ENCODE data around the gene OLFM2. TPM values are rescaled to one million over a fixed set of nuclear protein-coding genes. Genes with fewer than 3 reads are reported as not detected.

OLFM2 gene
- total RNA-seq, 1 experiment from 2014 or later: 3.4 TPM

- no peak for TF ChIP-seq CTCF (conservative IDR thresholded peaks at IDR 0.05)
- no peak for TF ChIP-seq EZH2 (IDR thresholded peaks at IDR 0.05; ENCODE audit: low read depth)
- CTCF ChIA-PET: no interaction called here
- no peak overlapping the region for H3K4me3 ChIP-seq
- no peak overlapping the region for H3K4me2 ChIP-seq
- H3K4me1 ChIP-seq (replicated peaks; ENCODE audit: insufficient read depth): no peaks in the 10 kb centered on the region
- H3F3A ChIP-seq (ENCODE audit: insufficient read depth, low read depth): no peaks in the 10 kb centered on the region
- BruUV-seq (replicated peaks): no TSS peak
- H3K9me3 ChIP-seq (ENCODE audit: insufficient read depth, low read depth): no peaks in the 10 kb centered on the region
- no peak overlapping the region for H2AFZ ChIP-seq
- H3K79me2 ChIP-seq (ENCODE audit: low read depth): no peaks in the 10 kb centered on the region
- intact Hi-C loops (cut with micrococcal nuclease; ENCODE audit: unreplicated experiment): no loop called here
- H3K27me3 ChIP-seq (ENCODE audit: insufficient read depth, low read depth): peaks cover 70% of the 10 kb centered on the region
- peak in 1 of 2 experiments; percentile 1 for DNase-seq
- no peaks in the 10 kb centered on the region; the same call in 1 of the 2 replicates for H3K9me2 ChIP-seq (ENCODE audit: insufficient read depth)
- H4K20me1 ChIP-seq (ENCODE audit: insufficient read depth): no peaks in the 10 kb centered on the region
- H3K36me3 ChIP-seq (ENCODE audit: low read depth): no peaks in the 10 kb centered on the region
- POLR2A ChIA-PET (ENCODE audit: unreplicated experiment): no interaction called here
- no peak overlapping the region for H3K27ac ChIP-seq
These were observed 35.0 kb upstream of the OLFM2 start for GRCh38 chr19:9971166-9971897.

DNA sequence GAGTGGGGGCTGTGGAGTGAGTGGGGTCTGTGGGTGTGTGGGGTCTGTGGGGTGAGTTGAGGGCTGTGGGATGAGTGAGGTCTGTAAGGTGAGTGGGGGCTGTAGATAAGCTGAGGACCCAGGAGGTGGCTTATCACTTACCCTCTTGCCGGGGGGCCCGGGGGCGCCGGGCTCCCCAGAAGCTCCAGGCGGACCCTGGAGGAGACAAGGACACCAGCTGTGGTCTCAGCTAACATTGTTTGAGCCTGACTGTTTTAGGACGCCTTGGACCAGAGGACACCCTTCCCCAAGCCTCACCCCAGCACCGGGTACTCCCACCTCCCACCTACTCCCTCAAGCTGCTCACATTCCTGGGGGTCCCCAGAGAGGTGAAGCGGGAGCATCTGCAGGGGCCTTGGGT is 34.2 kb upstream of the OLFM2 start:
- Histone ChIP-seq H2AFZ (no peak overlapping the region), H3K27me3 (ENCODE audit: insufficient read depth, low read depth) (peaks cover 70% of the 10 kb centered on the region), H3K4me2 (no peak overlapping the region), H4K20me1 (ENCODE audit: insufficient read depth) (no peaks in the 10 kb centered on the region), H3K9me3 (ENCODE audit: insufficient read depth, low read depth) (no peaks in the 10 kb centered on the region), H3K4me3 (no peak overlapping the region), H3K36me3 (ENCODE audit: low read depth) (no peaks in the 10 kb centered on the region), H3K27ac (no peak overlapping the region), H3K4me1 (replicated peaks; ENCODE audit: insufficient read depth) (no peaks in the 10 kb centered on the region), H3F3A (ENCODE audit: insufficient read depth, low read depth) (no peaks in the 10 kb centered on the region), H3K79me2 (ENCODE audit: low read depth) (no peaks in the 10 kb centered on the region), H3K9me2 (ENCODE audit: insufficient read depth) (no peaks in the 10 kb centered on the region; the same call in 1 of the 2 replicates)
- DNase-seq: no peak
- no peak for TF ChIP-seq EZH2 (IDR thresholded peaks at IDR 0.05; ENCODE audit: low read depth)
- TF ChIP-seq CTCF (conservative IDR thresholded peaks at IDR 0.05): no peak
- POLR2A ChIA-PET (ENCODE audit: unreplicated experiment): no interaction called here
- no TSS peak for BruUV-seq (replicated peaks)
- intact Hi-C loops (cut with micrococcal nuclease; ENCODE audit: unreplicated experiment): no loop called here
- CTCF ChIA-PET: no interaction called here

DNA sequence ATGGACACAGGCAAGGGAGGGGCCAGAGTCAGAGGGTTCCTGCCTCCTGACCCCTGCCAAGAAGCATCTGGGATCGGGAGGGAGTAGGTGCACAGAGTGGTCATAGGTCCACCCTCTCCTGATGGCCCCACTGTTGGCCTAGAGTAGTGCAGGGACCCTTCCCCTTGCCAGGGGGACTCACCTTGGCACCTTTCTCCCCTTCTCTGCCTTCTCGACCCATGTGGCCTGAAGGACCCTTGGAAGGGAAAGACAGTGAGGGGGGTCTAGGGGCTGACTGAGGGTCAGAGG is 33.3 kb upstream of the OLFM2 start:
- Histone ChIP-seq H3K27ac (no peak overlapping the region), H3K4me1 (replicated peaks; ENCODE audit: insufficient read depth) (no peaks in the 10 kb centered on the region), H3K79me2 (ENCODE audit: low read depth) (no peaks in the 10 kb centered on the region), H3K4me2 (no peak overlapping the region), H3K9me3 (ENCODE audit: insufficient read depth, low read depth) (no peaks in the 10 kb centered on the region), H2AFZ (no peak overlapping the region), H4K20me1 (ENCODE audit: insufficient read depth) (no peaks in the 10 kb centered on the region), H3K27me3 (ENCODE audit: insufficient read depth, low read depth) (peaks cover 67% of the 10 kb centered on the region), H3K36me3 (ENCODE audit: low read depth) (no peaks in the 10 kb centered on the region), H3K4me3 (no peak overlapping the region), H3F3A (ENCODE audit: insufficient read depth, low read depth) (no peaks in the 10 kb centered on the region), H3K9me2 (ENCODE audit: insufficient read depth) (no peaks in the 10 kb centered on the region; the same call in 1 of the 2 replicates)
- no TSS peak for BruUV-seq (replicated peaks)
- no peak for DNase-seq
- TF ChIP-seq EZH2 (IDR thresholded peaks at IDR 0.05; ENCODE audit: low read depth): no peak
- TF ChIP-seq CTCF (conservative IDR thresholded peaks at IDR 0.05): no peak
- ChIA-PET CTCF (no interaction called here), POLR2A (ENCODE audit: unreplicated experiment) (no interaction called here)
- intact Hi-C loops (cut with micrococcal nuclease; ENCODE audit: unreplicated experiment): no loop called here
